Panc1 (cell line): ENCODE measurements around the gene POU2F1. TPM values are rescaled to one million over a fixed set of nuclear protein-coding genes. Genes with fewer than 3 reads are reported as not detected.

Experiments
- ATAC-seq: fragments of 200-7000 bp; cut with Tn5 transposase; 2 replicates; pipeline ENCODE4 v1.9.1; 2020; ENCODE audit warnings: mild to moderate bottlenecking, moderate library complexity
- BruUV-seq: library from RNA; stranded (reverse); fragments of 400-500 nt; replicated peaks from 2 replicates; lab custom pipeline; 2021; lab: Mats Ljungman, UMichigan
- CTCF ChIA-PET: fragments of 300-600 bp; sonication (Branson Sonifier 250); formaldehyde crosslinking; loops from one replicate; lab custom pipeline; 2022; ENCODE audit warnings: antibody characterized with exemption; lab: Charles Lee
- POLR2A ChIA-PET: fragments of 300-600 bp; sonication (Branson Sonifier 250); formaldehyde crosslinking; loops from one replicate; lab custom pipeline; 2022; ENCODE audit warnings: antibody characterized with exemption; lab: Charles Lee
- DNase-seq: peaks from one replicate; pipeline ENCODE4 v3.0.0-alpha.2; 2010; ENCODE audit warnings: low read depth, low spot score
- H3K27ac ChIP-seq: 2 replicates; pipeline ENCODE4 v1.5.1; 2011; ENCODE audit warnings: mild to moderate bottlenecking, low read length, inconsistent platforms
- H3K27me3 ChIP-seq: fragments of 200-500 bp; sonication (Bioruptor generic); 2 replicates; pipeline ENCODE4 v1.6.0; 2014; ENCODE audit warnings: low read length, inconsistent platforms; ENCODE audit not compliant: control insufficient read depth, insufficient read depth
- H3K36me3 ChIP-seq: fragments of 200-500 bp; sonication (Bioruptor generic); 2 replicates; pipeline ENCODE4 v1.5.1; 2014; ENCODE audit warnings: inconsistent platforms, mild to moderate bottlenecking, low read length, moderate library complexity; ENCODE audit not compliant: control insufficient read depth, insufficient read depth
- H3K4me1 ChIP-seq: 2 replicates; pipeline ENCODE4 v1.5.1; 2011; ENCODE audit warnings: inconsistent platforms, mild to moderate bottlenecking, low read length, moderate library complexity; ENCODE audit not compliant: control insufficient read depth, insufficient read depth
- H3K4me3 ChIP-seq, 2 experiments: 2 replicates each; pipeline ENCODE4 v1.5.1; 2011 to 2012; ENCODE audit warnings: low read depth in 2 of 2, low read length in 2 of 2, mild to moderate bottlenecking in 2 of 2, inconsistent platforms in 1 of 2, moderate library complexity in 1 of 2
- H3K9me3 ChIP-seq: fragments of 200-500 bp; sonication (Bioruptor generic); 2 replicates; pipeline ENCODE4 v1.5.1; 2014; ENCODE audit warnings: low read depth, mild to moderate bottlenecking, inconsistent platforms, low read length, moderate library complexity; ENCODE audit not compliant: control insufficient read depth, insufficient read depth
- POLR2AphosphoS5 ChIP-seq: IDR thresholded peaks from 2 replicates; pipeline ENCODE4 v1.6.1; 2012; ENCODE audit warnings: mild to moderate bottlenecking, low read depth, low read length, moderate library complexity
- REST ChIP-seq, 2 experiments: IDR thresholded peaks; 2 replicates each; pipeline ENCODE4 v1.6.1; 2011 to 2012; ENCODE audit warnings: low read depth in 2 of 2, control low read depth in 1 of 2, low read length in 1 of 2, mild to moderate bottlenecking in 1 of 2, moderate library complexity in 1 of 2; ENCODE audit not compliant: insufficient read depth in 1 of 2
- SIN3A ChIP-seq: IDR thresholded peaks from 2 replicates; pipeline ENCODE4 v1.6.1; 2012; ENCODE audit warnings: low read depth, mild to moderate bottlenecking, low read length, moderate library complexity, borderline replicate concordance; ENCODE audit not compliant: insufficient read depth
- TCF7L2 ChIP-seq: IDR thresholded peaks from 2 replicates; pipeline ENCODE4 v1.6.1; 2011; ENCODE audit warnings: mild to moderate bottlenecking, low read depth, low read length, inconsistent platforms
- in situ Hi-C: cut with HindIII; loops from 2 replicates; pipeline ENCODE4 v1.10.0; 2016; ENCODE audit warnings: low sequenced_read_pairs, low pct_unique_long_range_greater_than_20kb
- intact Hi-C: fragments of 100-400 bp; cut with micrococcal nuclease; formaldehyde crosslinking; loops from one replicate; pipeline ENCODE4 v1.10.0; 2022; ENCODE audit not compliant: unreplicated experiment
- total RNA-seq: library from RNA; stranded (reverse); gene quantifications from one replicate; pipeline ENCODE4 v1.2.1, GENCODE V29; 2021; ENCODE audit not compliant: unreplicated experiment
- TF ChIP-seq, protein P1 (sequence below): fragments of 450-650 bp; IDR thresholded peaks from 2 replicates; pipeline ENCODE4 v1.5.1; 2017; ENCODE audit warnings: mild to moderate bottlenecking

The POU2F1 gene
- total RNA-seq, 1 experiment from 2014 or later, result 17.1 TPM

DNA sequence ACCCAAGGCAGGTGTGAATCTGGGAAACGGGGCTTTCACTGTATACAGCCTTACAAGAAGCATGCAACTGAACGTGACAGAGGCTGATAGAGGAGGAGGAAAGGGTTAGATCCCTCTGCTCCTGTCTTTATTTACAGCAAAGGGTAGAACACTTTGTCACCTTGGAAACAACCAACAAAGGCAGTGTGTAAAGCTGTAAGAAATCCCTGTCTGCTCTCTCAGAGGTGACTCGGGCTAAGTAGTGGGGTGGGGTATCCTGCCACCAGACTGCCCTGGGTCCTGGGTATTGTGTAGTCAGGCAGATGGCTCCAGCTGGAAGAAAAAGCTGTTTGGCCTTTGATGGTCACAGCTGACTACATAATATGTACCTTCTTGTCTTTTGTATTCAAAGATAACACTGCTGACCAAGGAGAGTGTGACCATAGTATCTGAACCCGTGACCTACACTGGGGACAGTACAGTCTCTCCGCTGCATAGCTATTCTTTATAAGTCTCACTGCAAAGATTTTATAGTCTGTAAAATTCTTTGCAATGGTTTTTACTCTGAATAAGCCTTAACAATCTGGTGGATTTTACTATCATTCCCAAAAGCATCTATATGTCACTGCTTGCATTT is 22.1 kb upstream of the POU2F1 start:
- ChIA-PET POLR2A (no interaction called here), CTCF (no interaction called here)
- ATAC-seq (no peak), DNase-seq (no peak)
- H3K4me3 ChIP-seq, result no peak overlapping the region
- in situ Hi-C loops, result no loop called here
- H3K27me3 ChIP-seq, result no peaks in the 10 kb centered on the region
- H3K36me3 ChIP-seq, result no peaks in the 10 kb centered on the region
- H3K4me1 ChIP-seq, result no peaks in the 10 kb centered on the region
- no peaks in the 10 kb centered on the region for H3K9me3 ChIP-seq
- BruUV-seq, result no TSS peak
- intact Hi-C loops, result no loop called here
- TF ChIP-seq REST (IDR thresholded peaks at IDR 0.05; ENCODE audit: insufficient read depth in 1 of 2, low read depth in 2 of 2, low read length in 1 of 2), result no peak
- TF ChIP-seq, protein P1, sequence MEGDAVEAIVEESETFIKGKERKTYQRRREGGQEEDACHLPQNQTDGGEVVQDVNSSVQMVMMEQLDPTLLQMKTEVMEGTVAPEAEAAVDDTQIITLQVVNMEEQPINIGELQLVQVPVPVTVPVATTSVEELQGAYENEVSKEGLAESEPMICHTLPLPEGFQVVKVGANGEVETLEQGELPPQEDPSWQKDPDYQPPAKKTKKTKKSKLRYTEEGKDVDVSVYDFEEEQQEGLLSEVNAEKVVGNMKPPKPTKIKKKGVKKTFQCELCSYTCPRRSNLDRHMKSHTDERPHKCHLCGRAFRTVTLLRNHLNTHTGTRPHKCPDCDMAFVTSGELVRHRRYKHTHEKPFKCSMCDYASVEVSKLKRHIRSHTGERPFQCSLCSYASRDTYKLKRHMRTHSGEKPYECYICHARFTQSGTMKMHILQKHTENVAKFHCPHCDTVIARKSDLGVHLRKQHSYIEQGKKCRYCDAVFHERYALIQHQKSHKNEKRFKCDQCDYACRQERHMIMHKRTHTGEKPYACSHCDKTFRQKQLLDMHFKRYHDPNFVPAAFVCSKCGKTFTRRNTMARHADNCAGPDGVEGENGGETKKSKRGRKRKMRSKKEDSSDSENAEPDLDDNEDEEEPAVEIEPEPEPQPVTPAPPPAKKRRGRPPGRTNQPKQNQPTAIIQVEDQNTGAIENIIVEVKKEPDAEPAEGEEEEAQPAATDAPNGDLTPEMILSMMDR, result no peak
- no peak for TF ChIP-seq TCF7L2
- no peak for TF ChIP-seq POLR2AphosphoS5
- TF ChIP-seq SIN3A, result no peak
- H3K27ac ChIP-seq, result no peak overlapping the region

GRCh38 chr1:167199656-167200055 is 21.0 kb upstream of the POU2F1 start:
- H3K4me3 ChIP-seq, result no peak overlapping the region
- BruUV-seq, result no TSS peak
- no peak overlapping the region for H3K27ac ChIP-seq
- intact Hi-C loops, result no loop called here
- H3K9me3 ChIP-seq, result no peaks in the 10 kb centered on the region
- ChIA-PET CTCF (no interaction called here), POLR2A (no interaction called here)
- in situ Hi-C loops, result no loop called here
- ATAC-seq (no peak), DNase-seq (no peak)
- H3K36me3 ChIP-seq, result no peaks in the 10 kb centered on the region
- TF ChIP-seq POLR2AphosphoS5, result no peak
- no peak for TF ChIP-seq TCF7L2
- TF ChIP-seq SIN3A, result no peak
- TF ChIP-seq REST (IDR thresholded peaks at IDR 0.05; ENCODE audit: insufficient read depth in 1 of 2, low read depth in 2 of 2, low read length in 1 of 2), result no peak
- H3K27me3 ChIP-seq, result no peaks in the 10 kb centered on the region
- H3K4me1 ChIP-seq, result no peaks in the 10 kb centered on the region
